Tibial nerve (tissue), 4 donors: ENCODE measurements around the gene ZNF574.

Experiments used
- EP300 ChIP-seq, 2 donors: sonication (generic); formaldehyde crosslinking; IDR thresholded peaks; one replicate each; pipeline ENCODE4 v1.6.1; 2017; ENCODE audit warnings: antibody characterized with exemption in 2 of 2, mild to moderate bottlenecking in 1 of 2
- POLR2A ChIP-seq, 2 donors: fragments of 450-650 bp; IDR thresholded peaks; one replicate each; pipeline ENCODE4 v1.6.1; 2017; ENCODE audit warnings: antibody characterized with exemption in 2 of 2, mild to moderate bottlenecking in 2 of 2, moderate library complexity in 2 of 2
- TF ChIP-seq, protein P1 (sequence below), 5 experiments: fragments of 200-600 bp in 3 of 5; fragments of 450-650 bp in 2 of 5; sonication (generic) in 3 of 5; IDR thresholded peaks; one replicate each; pipeline ENCODE4 v1.5.1; 2016 to 2019; ENCODE audit warnings: antibody characterized with exemption in 5 of 5, mild to moderate bottlenecking in 3 of 5, moderate library complexity in 2 of 5

DNA sequence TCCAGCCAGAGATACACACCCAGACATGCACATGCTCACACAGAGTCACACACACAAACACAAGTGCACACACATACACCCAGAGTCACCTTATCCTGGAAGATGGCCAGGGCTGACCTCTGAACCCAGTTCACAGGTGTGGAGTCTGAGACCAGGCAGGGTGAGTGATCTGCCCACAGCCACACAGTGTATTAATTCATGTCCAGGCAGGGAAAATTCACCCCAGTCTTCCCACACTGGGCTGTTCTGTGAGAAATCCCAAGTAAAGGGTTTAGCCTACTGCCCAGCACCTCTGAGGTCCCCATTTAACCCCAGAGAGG lies 54.2 kb downstream of the ZNF574 start:
- TF ChIP-seq, protein P1, sequence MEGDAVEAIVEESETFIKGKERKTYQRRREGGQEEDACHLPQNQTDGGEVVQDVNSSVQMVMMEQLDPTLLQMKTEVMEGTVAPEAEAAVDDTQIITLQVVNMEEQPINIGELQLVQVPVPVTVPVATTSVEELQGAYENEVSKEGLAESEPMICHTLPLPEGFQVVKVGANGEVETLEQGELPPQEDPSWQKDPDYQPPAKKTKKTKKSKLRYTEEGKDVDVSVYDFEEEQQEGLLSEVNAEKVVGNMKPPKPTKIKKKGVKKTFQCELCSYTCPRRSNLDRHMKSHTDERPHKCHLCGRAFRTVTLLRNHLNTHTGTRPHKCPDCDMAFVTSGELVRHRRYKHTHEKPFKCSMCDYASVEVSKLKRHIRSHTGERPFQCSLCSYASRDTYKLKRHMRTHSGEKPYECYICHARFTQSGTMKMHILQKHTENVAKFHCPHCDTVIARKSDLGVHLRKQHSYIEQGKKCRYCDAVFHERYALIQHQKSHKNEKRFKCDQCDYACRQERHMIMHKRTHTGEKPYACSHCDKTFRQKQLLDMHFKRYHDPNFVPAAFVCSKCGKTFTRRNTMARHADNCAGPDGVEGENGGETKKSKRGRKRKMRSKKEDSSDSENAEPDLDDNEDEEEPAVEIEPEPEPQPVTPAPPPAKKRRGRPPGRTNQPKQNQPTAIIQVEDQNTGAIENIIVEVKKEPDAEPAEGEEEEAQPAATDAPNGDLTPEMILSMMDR (IDR thresholded peaks at IDR 0.05) = no peak
- no peak for TF ChIP-seq POLR2A (IDR thresholded peaks at IDR 0.05)
- no peak for TF ChIP-seq EP300 (IDR thresholded peaks at IDR 0.05)
